ENCODE results near the gene PLAC1. TPM values are rescaled to one million over a fixed set of nuclear protein-coding genes. Genes with fewer than 3 reads are reported as not detected.

PLAC1 gene
- total RNA-seq, 1 donor from 2014 or later, result 0.72 TPM

- H3K4me3 Mint-ChIP-seq (ENCODE audit: unreplicated experiment), result no peak overlapping the region
- H3K36me3 Mint-ChIP-seq (ENCODE audit: low read depth, unreplicated experiment), result peaks cover 3% of the 10 kb centered on the region
- H3K27ac Mint-ChIP-seq (ENCODE audit: unreplicated experiment), result no peak overlapping the region
- H3K9me3 Mint-ChIP-seq (ENCODE audit: unreplicated experiment), result no peaks in the 10 kb centered on the region
- no peak for DNase-seq (ENCODE audit: low spot score)
- H3K27me3 Mint-ChIP-seq (ENCODE audit: unreplicated experiment), result peaks cover 2% of the 10 kb centered on the region
- no peak for TF ChIP-seq CTCF (IDR thresholded peaks at IDR 0.05; ENCODE audit: unreplicated experiment)
- H3K4me1 Mint-ChIP-seq (ENCODE audit: unreplicated experiment), result peaks cover 25% of the 10 kb centered on the region
These were observed 23.6 kb downstream of the PLAC1 start for GRCh38 chrX:134634691-134635090.

- DNase-seq (ENCODE audit: low spot score), result no peak
- Mint-ChIP-seq H3K27ac (ENCODE audit: unreplicated experiment) (peak overlapping the region; percentile 25), H3K27me3 (ENCODE audit: unreplicated experiment) (peaks cover 2% of the 10 kb centered on the region), H3K4me3 (ENCODE audit: unreplicated experiment) (no peak overlapping the region), H3K36me3 (ENCODE audit: low read depth, unreplicated experiment) (peaks cover 3% of the 10 kb centered on the region), H3K9me3 (ENCODE audit: unreplicated experiment) (no peaks in the 10 kb centered on the region), H3K4me1 (ENCODE audit: unreplicated experiment) (peaks cover 22% of the 10 kb centered on the region)
- no peak for TF ChIP-seq CTCF (IDR thresholded peaks at IDR 0.05; ENCODE audit: unreplicated experiment)
These were observed 24.4 kb downstream of the PLAC1 start for GRCh38 chrX:134633832-134634231.

DNA sequence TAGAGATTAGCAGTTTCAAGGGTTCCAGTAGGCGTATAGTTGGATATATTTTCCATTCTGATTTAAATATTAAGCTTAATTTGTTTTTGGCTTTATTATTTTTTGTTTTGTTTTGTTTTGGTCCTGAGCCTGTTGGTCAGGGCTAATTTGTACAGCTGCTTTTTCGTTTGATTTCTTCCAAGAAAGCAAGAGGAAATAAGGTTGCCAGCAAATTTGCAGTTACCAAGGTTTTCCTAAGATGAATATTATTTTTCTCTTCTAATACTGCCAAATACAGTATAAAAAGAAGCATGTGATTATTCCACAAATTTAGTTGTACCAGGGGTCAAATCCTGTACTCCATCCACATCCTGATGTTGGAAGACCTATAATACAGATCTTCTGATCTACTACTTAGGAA, 24.9 kb downstream of the PLAC1 start:
- no peak for TF ChIP-seq CTCF (IDR thresholded peaks at IDR 0.05; ENCODE audit: unreplicated experiment)
- peaks cover 2% of the 10 kb centered on the region for H3K27me3 Mint-ChIP-seq (ENCODE audit: unreplicated experiment)
- H3K4me3 Mint-ChIP-seq (ENCODE audit: unreplicated experiment), result no peak overlapping the region
- no peak for DNase-seq (ENCODE audit: low spot score)
- peak overlapping the region; percentile 94 for H3K27ac Mint-ChIP-seq (ENCODE audit: unreplicated experiment)
- H3K36me3 Mint-ChIP-seq (ENCODE audit: low read depth, unreplicated experiment), result peaks cover 3% of the 10 kb centered on the region
- peaks cover 22% of the 10 kb centered on the region for H3K4me1 Mint-ChIP-seq (ENCODE audit: unreplicated experiment)
- no peaks in the 10 kb centered on the region for H3K9me3 Mint-ChIP-seq (ENCODE audit: unreplicated experiment)

- TF ChIP-seq CTCF (IDR thresholded peaks at IDR 0.05; ENCODE audit: unreplicated experiment), result no peak
- peak overlapping the region; percentile 94 for H3K27ac Mint-ChIP-seq (ENCODE audit: unreplicated experiment)
- H3K27me3 Mint-ChIP-seq (ENCODE audit: unreplicated experiment), result peaks cover 2% of the 10 kb centered on the region
These were observed 25.9 kb downstream of the PLAC1 start for GRCh38 chrX:134632355-134632754.

GRCh38 chrX:134631426-134632346, 26.6 kb downstream of the PLAC1 start:
- TF ChIP-seq CTCF (IDR thresholded peaks at IDR 0.05; ENCODE audit: unreplicated experiment), result no peak
- H3K36me3 Mint-ChIP-seq (ENCODE audit: low read depth, unreplicated experiment), result peaks cover 3% of the 10 kb centered on the region
- no peak overlapping the region for H3K4me3 Mint-ChIP-seq (ENCODE audit: unreplicated experiment)
- H3K9me3 Mint-ChIP-seq (ENCODE audit: unreplicated experiment), result no peaks in the 10 kb centered on the region
- H3K4me1 Mint-ChIP-seq (ENCODE audit: unreplicated experiment), result peaks cover 24% of the 10 kb centered on the region
- DNase-seq (ENCODE audit: low spot score), result no peak
- H3K27me3 Mint-ChIP-seq (ENCODE audit: unreplicated experiment), result peaks cover 2% of the 10 kb centered on the region
- peak overlapping the region; percentile 94 for H3K27ac Mint-ChIP-seq (ENCODE audit: unreplicated experiment)

More at GRCh38 chrX:134632355-134632754, 25.9 kb downstream of the PLAC1 start:
- peaks cover 3% of the 10 kb centered on the region for H3K36me3 Mint-ChIP-seq (ENCODE audit: low read depth, unreplicated experiment)
- peaks cover 24% of the 10 kb centered on the region for H3K4me1 Mint-ChIP-seq (ENCODE audit: unreplicated experiment)
- DNase-seq (ENCODE audit: low spot score), result no peak
- no peaks in the 10 kb centered on the region for H3K9me3 Mint-ChIP-seq (ENCODE audit: unreplicated experiment)
- no peak overlapping the region for H3K4me3 Mint-ChIP-seq (ENCODE audit: unreplicated experiment)
